HCT116 (cell line): ENCODE data around the gene FAM177B. TPM values are rescaled to one million over a fixed set of nuclear protein-coding genes. Genes with fewer than 3 reads are reported as not detected.

Experiments used
- ATAC-seq: fragments of 200-7000 bp; cut with Tn5 transposase; 2 replicates; pipeline ENCODE4 v1.9.1; 2020; ENCODE audit warnings: mild to moderate bottlenecking, moderate library complexity
- BruUV-seq: library from RNA; stranded (reverse); fragments of 400-500 nt; replicated peaks from 2 replicates; lab custom pipeline; 2021; lab: Mats Ljungman, UMichigan
- CTCF ChIA-PET: fragments of 300-600 bp; sonication (Branson Sonifier 250); formaldehyde crosslinking; loops from one replicate; lab custom pipeline; 2021; ENCODE audit warnings: antibody characterized with exemption; lab: Charles Lee
- POLR2A ChIA-PET: fragments of 300-600, 350-600 bp; sonication (Branson Sonifier 250); formaldehyde crosslinking; loops from one replicate; lab custom pipeline; 2021; ENCODE audit warnings: antibody characterized with exemption; lab: Charles Lee
- RAD21 ChIA-PET, 2 experiments: fragments of 300-600 bp; sonication (Branson Sonifier 250); formaldehyde crosslinking; loops; one replicate each; lab custom pipeline; 2023; ENCODE audit warnings: low total read pairs in 2 of 2; ENCODE audit not compliant: uncharacterized antibody in 2 of 2, unreplicated experiment in 2 of 2, low non-redundant PET in 1 of 2; lab: Charles Lee
- DNase-seq: peaks from one replicate; pipeline ENCODE4 v3.0.0-alpha.2; 2010; ENCODE audit warnings: low read depth, low spot score
- H2AFZ ChIP-seq: fragments of 200-600 bp; shearing (Covaris generic), sonication (generic); 2 replicates; pipeline ENCODE4 v1.6.1; 2017; ENCODE audit warnings: low read depth, mixed run types, mixed read lengths, antibody characterized with exemption, low read length; ENCODE audit not compliant: poor library complexity, severe bottlenecking
- H3K27ac ChIP-seq: 2 replicates; pipeline ENCODE4 v1.5.1; 2012; ENCODE audit warnings: low read depth, low read length
- H3K27me3 ChIP-seq: fragments of 200-600 bp; sonication (generic); 2 replicates; pipeline ENCODE4 v1.6.1; 2016; ENCODE audit warnings: mixed run types, low read length, mixed read lengths; ENCODE audit not compliant: insufficient read depth
- H3K36me3 ChIP-seq, 2 experiments: fragments of 200-500 bp in 1 of 2; fragments of 200-600 bp in 1 of 2; sonication (Bioruptor generic) in 1 of 2; sonication (generic) in 1 of 2; 2 replicates each; pipeline versions ENCODE4 v1.5.1 to v1.6.1; 2014 to 2016; ENCODE audit warnings: low read length in 2 of 2, inconsistent platforms in 1 of 2, mixed read lengths in 1 of 2, mixed run types in 1 of 2; ENCODE audit not compliant: insufficient read depth in 2 of 2, control insufficient read depth in 1 of 2
- H3K4me1 ChIP-seq, 2 experiments: fragments of 200-600 bp in 1 of 2; sonication (generic) in 1 of 2; 2 replicates each; pipeline versions ENCODE4 v1.5.1 to v1.6.1; 2012 to 2017; ENCODE audit warnings: low read length in 2 of 2, inconsistent platforms in 1 of 2, mild to moderate bottlenecking in 1 of 2, mixed read lengths in 1 of 2, mixed run types in 1 of 2, moderate library complexity in 1 of 2; ENCODE audit not compliant: insufficient read depth in 2 of 2, control insufficient read depth in 1 of 2
- H3K4me2 ChIP-seq: fragments of 200-600 bp; sonication (generic); 2 replicates; pipeline ENCODE4 v1.6.1; 2017; ENCODE audit warnings: mixed run types, low read length, mixed read lengths
- H3K4me3 ChIP-seq, 2 experiments: fragments of 200-600 bp in 1 of 2; sonication (generic) in 1 of 2; replicated peaks in 1 of 2; 2 replicates each; pipeline ENCODE4 v1.5.1; 2011 to 2016; ENCODE audit warnings: low read length in 2 of 2, control low read depth in 1 of 2, low read depth in 1 of 2, mild to moderate bottlenecking in 1 of 2, mixed read lengths in 1 of 2, mixed run types in 1 of 2
- H3K79me2 ChIP-seq: fragments of 200-600 bp; sonication (generic); 2 replicates; pipeline ENCODE4 v1.6.1; 2017; ENCODE audit warnings: mild to moderate bottlenecking, mixed run types, low read length, moderate library complexity, mixed read lengths; ENCODE audit not compliant: insufficient read depth
- H3K9ac ChIP-seq: fragments of 200-600 bp; sonication (generic); 2 replicates; pipeline ENCODE4 v1.6.1; 2016; ENCODE audit warnings: low read length, mixed read lengths
- H3K9me2 ChIP-seq: fragments of 200-600 bp; sonication (generic), shearing (Covaris generic); 2 replicates; pipeline ENCODE4 v1.6.1; 2017; ENCODE audit warnings: mixed run types, mild to moderate bottlenecking, moderate library complexity; ENCODE audit not compliant: insufficient read depth
- H3K9me3 ChIP-seq, 2 experiments: fragments of 200-500 bp in 1 of 2; fragments of 200-600 bp in 1 of 2; sonication (Bioruptor generic) in 1 of 2; sonication (generic) in 1 of 2; 2 replicates each; pipeline ENCODE4 v1.6.1; 2014 to 2017; ENCODE audit warnings: low read length in 2 of 2, mixed read lengths in 2 of 2, inconsistent platforms in 1 of 2, low read depth in 1 of 2, mild to moderate bottlenecking in 1 of 2, mixed run types in 1 of 2, moderate library complexity in 1 of 2; ENCODE audit not compliant: control insufficient read depth in 1 of 2, insufficient read depth in 1 of 2
- H4K20me1 ChIP-seq: fragments of 200-600 bp; sonication (generic), shearing (Covaris generic); 2 replicates; pipeline ENCODE4 v1.6.1; 2017; ENCODE audit warnings: mixed run types, mild to moderate bottlenecking, moderate library complexity; ENCODE audit not compliant: insufficient read depth
- ATF3 ChIP-seq: IDR thresholded peaks from 2 replicates; pipeline ENCODE4 v1.6.1; 2012
- CBX3 ChIP-seq: IDR thresholded peaks from 2 replicates; pipeline ENCODE4 v1.6.1; 2012; ENCODE audit warnings: low read depth
- CEBPB ChIP-seq: IDR thresholded peaks from 2 replicates; pipeline ENCODE4 v1.6.1; 2012; ENCODE audit warnings: low read depth
- EGR1 ChIP-seq: IDR thresholded peaks from 2 replicates; pipeline ENCODE4 v1.6.1; 2012; ENCODE audit warnings: low read depth
- ELF1 ChIP-seq: IDR thresholded peaks from 2 replicates; pipeline ENCODE4 v1.6.1; 2012; ENCODE audit warnings: low read depth, borderline replicate concordance
- EZH2 ChIP-seq: fragments of 200-600 bp; sonication (generic); IDR thresholded peaks from 2 replicates; pipeline ENCODE4 v1.6.1; 2017; ENCODE audit warnings: antibody characterized with exemption, mixed run types
- EZH2phosphoT487 ChIP-seq: fragments of 200-600 bp; IDR thresholded peaks from 2 replicates; pipeline ENCODE4 v1.6.1; 2018; ENCODE audit warnings: antibody characterized with exemption, borderline replicate concordance
- JUND ChIP-seq: IDR thresholded peaks from 2 replicates; pipeline ENCODE4 v1.6.1; 2012
- MAX ChIP-seq: IDR thresholded peaks from 2 replicates; pipeline ENCODE4 v1.6.1; 2012
- POLR2A ChIP-seq: IDR thresholded peaks from 2 replicates; pipeline ENCODE4 v1.7.0; 2011; ENCODE audit warnings: borderline replicate concordance; ENCODE audit not compliant: insufficient read depth, insufficient read length; ENCODE audit errors: extremely low read depth
- POLR2AphosphoS5 ChIP-seq: IDR thresholded peaks from 2 replicates; pipeline ENCODE4 v1.6.1; 2011; ENCODE audit warnings: mild to moderate bottlenecking, low read depth, low read length, moderate library complexity
- RAD21 ChIP-seq: IDR thresholded peaks from 2 replicates; pipeline ENCODE4 v1.6.1; 2012; ENCODE audit warnings: low read depth, mild to moderate bottlenecking
- REST ChIP-seq: IDR thresholded peaks from 2 replicates; pipeline ENCODE4 v1.6.1; 2012; ENCODE audit warnings: low read depth
- SIN3A ChIP-seq: IDR thresholded peaks from 2 replicates; pipeline ENCODE4 v1.6.1; 2012; ENCODE audit warnings: low read depth
- SP1 ChIP-seq: IDR thresholded peaks from 2 replicates; pipeline ENCODE4 v1.6.1; 2012; ENCODE audit warnings: low read depth
- TCF7L2 ChIP-seq: IDR thresholded peaks from 2 replicates; pipeline ENCODE4 v1.7.0; 2011; ENCODE audit warnings: borderline replicate concordance, inconsistent platforms; ENCODE audit not compliant: insufficient read depth, insufficient read length; ENCODE audit errors: extremely low read depth
- ZBTB33 ChIP-seq: IDR thresholded peaks from 2 replicates; pipeline ENCODE4 v1.6.1; 2011; ENCODE audit warnings: mild to moderate bottlenecking, low read length, moderate library complexity; ENCODE audit not compliant: insufficient replicate concordance; ENCODE audit errors: extremely low read depth
- ZNF274 ChIP-seq: fragments of 200-500 bp; sonication (Bioruptor generic); IDR thresholded peaks from 2 replicates; pipeline ENCODE4 v1.6.1; 2014; ENCODE audit warnings: mild to moderate bottlenecking, low read depth, low read length, inconsistent platforms
- intact Hi-C: fragments of 100-400 bp; cut with micrococcal nuclease; formaldehyde crosslinking; loops from 2 replicates; pipeline ENCODE4 v1.10.0; 2022
- total RNA-seq: library from RNA; stranded (reverse); gene quantifications from one replicate; pipeline ENCODE4 v1.2.1, GENCODE V29; 2021; ENCODE audit not compliant: unreplicated experiment
- TF ChIP-seq, protein P1 (sequence below), 3 experiments: fragments of 200-600 bp in 1 of 3; sonication (generic) in 1 of 3; IDR thresholded peaks in 2 of 3; conservative IDR thresholded peaks in 1 of 3; 2 replicates each; pipeline ENCODE4 v1.5.1; 2012 to 2017; ENCODE audit warnings: low read depth in 2 of 3, low read length in 2 of 3, antibody characterized with exemption in 1 of 3, borderline replicate concordance in 1 of 3, control low read depth in 1 of 3, mild to moderate bottlenecking in 1 of 3, mixed read lengths in 1 of 3, mixed run types in 1 of 3, moderate library complexity in 1 of 3; ENCODE audit not compliant: insufficient read depth in 1 of 3

FAM177B gene
- total RNA-seq, 1 experiment from 2014 or later = not detected

GRCh38 chr1:222786121-222786520 lies 49.1 kb downstream of the FAM177B start:
- H2AFZ ChIP-seq = no peak overlapping the region
- ChIA-PET POLR2A (no interaction called here), CTCF (no interaction called here), RAD21 (no interaction called here)
- no peaks in the 10 kb centered on the region for H3K36me3 ChIP-seq
- ATAC-seq = no peak
- no peak for DNase-seq
- no peaks in the 10 kb centered on the region for H3K9me3 ChIP-seq
- H4K20me1 ChIP-seq = no peaks in the 10 kb centered on the region
- H3K4me1 ChIP-seq = no peaks in the 10 kb centered on the region; a peak in 1 of 4 replicates
- intact Hi-C loops = no loop called here
- no peak overlapping the region for H3K9ac ChIP-seq
- H3K9me2 ChIP-seq = no peaks in the 10 kb centered on the region; the same call in 1 of the 2 replicates
- H3K4me3 ChIP-seq = no peak overlapping the region
- BruUV-seq = no TSS peak
- no peaks in the 10 kb centered on the region for H3K79me2 ChIP-seq
- TF ChIP-seq ZNF274 = no peak
- TF ChIP-seq CEBPB = no peak
- no peak for TF ChIP-seq CBX3
- no peak for TF ChIP-seq ZBTB33
- no peak for TF ChIP-seq REST
- no peak for TF ChIP-seq TCF7L2
- TF ChIP-seq EZH2 = no peak
- no peak for TF ChIP-seq POLR2A
- TF ChIP-seq MAX = no peak
- TF ChIP-seq JUND = no peak
- TF ChIP-seq SP1 = no peak
- TF ChIP-seq POLR2AphosphoS5 = no peak
- no peak for TF ChIP-seq SIN3A
- TF ChIP-seq EZH2phosphoT487 = no peak
- TF ChIP-seq ATF3 = no peak
- no peak for TF ChIP-seq ELF1
- TF ChIP-seq RAD21 = no peak
- TF ChIP-seq, protein P1, sequence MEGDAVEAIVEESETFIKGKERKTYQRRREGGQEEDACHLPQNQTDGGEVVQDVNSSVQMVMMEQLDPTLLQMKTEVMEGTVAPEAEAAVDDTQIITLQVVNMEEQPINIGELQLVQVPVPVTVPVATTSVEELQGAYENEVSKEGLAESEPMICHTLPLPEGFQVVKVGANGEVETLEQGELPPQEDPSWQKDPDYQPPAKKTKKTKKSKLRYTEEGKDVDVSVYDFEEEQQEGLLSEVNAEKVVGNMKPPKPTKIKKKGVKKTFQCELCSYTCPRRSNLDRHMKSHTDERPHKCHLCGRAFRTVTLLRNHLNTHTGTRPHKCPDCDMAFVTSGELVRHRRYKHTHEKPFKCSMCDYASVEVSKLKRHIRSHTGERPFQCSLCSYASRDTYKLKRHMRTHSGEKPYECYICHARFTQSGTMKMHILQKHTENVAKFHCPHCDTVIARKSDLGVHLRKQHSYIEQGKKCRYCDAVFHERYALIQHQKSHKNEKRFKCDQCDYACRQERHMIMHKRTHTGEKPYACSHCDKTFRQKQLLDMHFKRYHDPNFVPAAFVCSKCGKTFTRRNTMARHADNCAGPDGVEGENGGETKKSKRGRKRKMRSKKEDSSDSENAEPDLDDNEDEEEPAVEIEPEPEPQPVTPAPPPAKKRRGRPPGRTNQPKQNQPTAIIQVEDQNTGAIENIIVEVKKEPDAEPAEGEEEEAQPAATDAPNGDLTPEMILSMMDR (IDR thresholded peaks at IDR 0.05 in 2 of 3, conservative IDR thresholded peaks at IDR 0.05 in 1 of 3; ENCODE audit: borderline replicate concordance in 1 of 3, insufficient read depth in 1 of 3, low read depth in 2 of 3, low read length in 2 of 3) = no peak
- no peak for TF ChIP-seq EGR1
- H3K27me3 ChIP-seq = 0 out of 2 replicates have a peak, but pooled peaks cover 3% of the 10 kb centered on the region
- no peak overlapping the region for H3K4me2 ChIP-seq
- H3K27ac ChIP-seq = no peak overlapping the region
